ENCODE results near the gene BCKDHB. TPM values are rescaled to one million over a fixed set of nuclear protein-coding genes. Genes with fewer than 3 reads are reported as not detected.

BCKDHB gene
- total and polyA plus RNA-seq, 2 of the 4 experiments (the other 2 are of a cell fraction): 11.2 to 11.8 TPM

GRCh38 chr6:80106418-80107235 is at the start of gene BCKDHB (continued):
- TF ChIP-seq CTCF (conservative IDR thresholded peaks at IDR 0.05; ENCODE audit: low read depth, low read length) (no peak), ELK1 (IDR thresholded peaks at IDR 0.05; ENCODE audit: borderline replicate concordance, low read depth, low read length) (no peak), RFX5 (IDR thresholded peaks at IDR 0.05; ENCODE audit: low read depth, low read length) (no peak)

Measured in IMR-90 (cell line).